Measurements from ENCODE around the gene SLC20A1.

Gene SLC20A1

DNA sequence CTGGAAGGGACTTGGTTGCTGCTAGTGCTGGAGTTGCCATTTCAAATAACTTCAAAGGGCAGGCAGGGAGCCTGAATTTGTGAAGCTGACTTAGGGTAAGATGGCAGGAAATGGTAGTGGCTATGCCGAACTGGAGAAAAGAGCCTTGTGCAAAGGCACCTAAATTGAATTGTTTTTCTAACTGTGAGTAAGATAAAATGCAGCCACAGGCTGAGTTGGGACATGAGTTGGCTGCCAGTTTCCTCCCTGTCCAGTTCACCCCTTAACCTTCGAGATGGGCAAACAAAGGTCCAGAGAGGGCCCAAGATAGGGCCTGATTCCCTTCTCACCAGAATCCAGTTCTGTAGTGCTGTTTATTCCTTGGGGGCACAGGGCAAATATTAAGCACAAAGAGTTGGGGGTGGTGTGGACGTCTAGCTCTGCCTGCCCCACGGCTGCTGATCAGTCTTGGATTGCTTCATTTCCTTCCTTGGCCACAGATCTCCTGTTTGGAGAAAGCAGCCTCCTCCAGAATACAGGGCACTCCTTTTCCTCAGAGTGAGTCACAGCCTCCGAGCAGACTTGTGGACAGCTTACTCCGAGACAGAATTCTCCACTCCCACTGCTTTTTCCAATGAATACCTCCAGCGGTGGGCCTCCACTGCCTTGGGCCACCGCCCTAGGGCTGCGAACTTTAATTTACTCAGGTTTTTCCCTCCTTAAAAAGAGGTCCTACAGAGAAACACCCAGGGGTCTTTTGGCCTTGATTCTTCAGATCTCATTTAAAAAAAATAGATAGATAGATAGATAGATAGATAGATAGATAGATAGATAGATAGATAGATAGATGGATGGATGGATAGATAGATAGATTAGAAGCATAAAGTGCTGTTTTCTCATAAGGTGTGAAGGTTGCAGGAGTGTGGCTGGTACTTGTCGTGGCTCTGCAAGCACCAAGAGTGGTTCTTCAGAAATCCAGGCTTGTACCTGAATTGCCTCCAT is 18.4 kb upstream of the SLC20A1 start:
- no peak for DNase-seq

DNA sequence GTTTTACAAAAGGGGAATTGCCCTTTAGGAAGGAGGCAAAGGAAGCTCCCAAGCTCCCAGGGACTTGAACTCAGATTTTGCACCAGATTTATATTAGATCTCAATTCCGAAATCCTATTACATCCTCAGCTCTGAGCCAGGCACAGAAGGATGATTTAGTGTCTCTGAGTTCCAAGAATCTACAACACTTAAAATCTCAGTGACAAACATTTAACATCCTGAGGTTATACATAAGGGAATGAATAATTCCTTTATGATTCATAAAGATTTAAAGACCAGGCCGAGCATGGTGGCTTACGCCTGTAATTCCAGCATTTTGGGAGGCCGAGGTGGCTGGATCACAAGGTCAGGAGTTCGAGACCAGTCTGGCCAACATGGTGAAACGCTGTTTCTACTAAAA is 16.5 kb upstream of the SLC20A1 start:
- DNase-seq, result no peak

DNA sequence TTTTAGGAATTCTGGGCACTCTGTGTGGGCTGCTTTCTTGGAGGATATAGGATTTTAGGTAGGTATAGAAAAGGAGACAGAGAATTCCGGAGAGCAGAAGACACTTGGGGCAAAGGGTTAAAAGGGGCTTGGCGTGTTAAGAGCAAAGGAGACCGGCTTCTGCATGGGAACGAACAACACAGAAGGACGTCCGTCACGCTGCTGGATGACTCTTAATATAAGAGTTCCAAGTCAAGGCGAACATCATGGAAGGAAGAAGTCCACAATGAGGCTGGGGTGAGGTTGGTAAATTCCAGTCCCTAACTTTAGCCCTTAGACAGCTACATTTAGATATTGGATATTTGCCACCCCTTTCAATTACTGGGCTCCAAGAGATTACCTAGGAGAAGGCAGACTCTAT is 15.9 kb upstream of the SLC20A1 start:
- no peak for DNase-seq

DNA sequence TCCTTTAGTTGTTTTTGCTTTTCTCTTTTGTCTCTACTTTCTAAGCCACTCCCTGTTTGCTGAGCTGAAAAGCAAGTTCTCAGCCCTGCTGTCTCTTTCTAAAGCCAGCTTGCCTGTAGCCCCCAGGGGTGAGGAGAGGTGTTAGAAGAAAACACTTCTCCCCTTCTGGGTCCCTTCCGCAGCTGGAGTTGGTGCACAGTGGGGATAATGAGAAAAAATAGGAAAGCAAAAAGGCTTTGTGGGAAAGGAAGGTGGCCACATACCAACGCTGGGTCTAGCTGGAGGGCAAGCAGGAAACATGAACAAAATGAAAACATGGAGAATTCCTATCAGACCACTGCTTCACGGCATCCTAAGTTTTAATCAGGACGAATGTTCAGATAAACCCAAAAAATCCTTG is 15.5 kb upstream of the SLC20A1 start:
- DNase-seq, result no peak

DNA sequence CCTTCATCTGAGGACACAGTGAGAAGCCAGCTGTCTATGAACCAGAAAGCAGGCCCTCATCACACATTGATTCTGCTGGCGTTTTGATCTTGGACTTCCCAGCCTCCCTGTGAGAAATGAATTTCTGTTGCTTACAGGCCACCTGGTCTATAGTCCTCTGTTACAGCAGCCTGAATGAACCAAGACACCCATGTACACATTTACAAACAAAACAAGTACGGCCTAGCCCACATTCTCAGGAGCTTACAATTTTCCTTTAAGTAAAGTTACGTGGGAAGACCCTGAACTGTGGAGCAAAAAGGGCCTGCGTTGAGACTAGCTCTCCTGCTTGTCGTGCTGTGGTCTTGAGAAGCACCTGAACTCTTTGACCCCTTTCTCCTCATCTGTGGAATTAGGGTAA is 12.0 kb upstream of the SLC20A1 start:
- no peak for DNase-seq

DNA sequence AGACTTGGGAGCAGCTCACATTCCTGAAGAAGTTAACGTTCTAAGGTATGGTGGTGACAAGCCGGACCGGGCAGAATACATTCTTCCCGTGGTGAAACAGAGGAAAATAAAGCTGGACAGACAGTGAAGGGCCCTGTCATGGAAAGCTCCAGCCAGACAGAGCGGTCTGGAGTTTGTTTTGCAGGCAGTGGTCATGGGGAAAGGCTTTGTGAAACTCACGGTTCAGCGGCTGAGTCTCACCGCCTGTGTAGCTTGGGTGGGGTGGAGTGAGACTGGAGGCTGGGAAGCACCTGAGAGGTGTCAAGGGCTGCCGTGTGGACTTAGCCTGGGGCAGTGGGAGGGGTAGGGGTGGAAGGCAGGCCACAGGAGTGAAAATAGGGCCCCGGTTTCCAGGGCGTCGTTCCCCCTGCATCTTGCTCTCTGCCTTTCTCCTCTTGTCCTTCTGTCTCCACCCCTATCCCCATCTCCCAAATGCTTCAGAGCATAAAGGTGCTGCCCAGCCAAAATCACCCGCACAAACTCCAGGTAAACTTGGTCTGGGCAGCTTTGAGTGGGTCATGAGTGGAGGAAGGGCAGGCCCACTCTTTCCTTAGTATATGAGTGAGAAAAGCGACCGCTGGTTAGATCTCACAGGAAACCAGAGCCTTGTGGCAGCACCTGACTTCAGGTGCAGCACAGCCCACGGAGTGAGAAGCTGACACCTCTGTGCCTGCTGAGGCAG is 11.4 kb upstream of the SLC20A1 start:
- no peak for DNase-seq

DNA sequence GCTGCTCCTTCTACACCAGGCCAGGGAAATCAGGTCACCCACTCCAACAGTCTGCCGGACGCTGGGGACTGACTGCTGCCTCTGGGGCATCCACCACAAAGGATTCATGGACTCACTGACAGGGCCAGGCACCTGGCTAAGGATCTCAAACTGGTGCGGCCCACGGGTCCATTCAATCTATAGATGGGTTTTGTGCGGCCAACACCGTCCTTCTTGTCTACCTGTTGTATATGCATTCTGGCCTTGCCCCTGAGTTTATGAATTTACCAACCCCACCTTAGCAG is 10.9 kb upstream of the SLC20A1 start:
- DNase-seq, result no peak

DNA sequence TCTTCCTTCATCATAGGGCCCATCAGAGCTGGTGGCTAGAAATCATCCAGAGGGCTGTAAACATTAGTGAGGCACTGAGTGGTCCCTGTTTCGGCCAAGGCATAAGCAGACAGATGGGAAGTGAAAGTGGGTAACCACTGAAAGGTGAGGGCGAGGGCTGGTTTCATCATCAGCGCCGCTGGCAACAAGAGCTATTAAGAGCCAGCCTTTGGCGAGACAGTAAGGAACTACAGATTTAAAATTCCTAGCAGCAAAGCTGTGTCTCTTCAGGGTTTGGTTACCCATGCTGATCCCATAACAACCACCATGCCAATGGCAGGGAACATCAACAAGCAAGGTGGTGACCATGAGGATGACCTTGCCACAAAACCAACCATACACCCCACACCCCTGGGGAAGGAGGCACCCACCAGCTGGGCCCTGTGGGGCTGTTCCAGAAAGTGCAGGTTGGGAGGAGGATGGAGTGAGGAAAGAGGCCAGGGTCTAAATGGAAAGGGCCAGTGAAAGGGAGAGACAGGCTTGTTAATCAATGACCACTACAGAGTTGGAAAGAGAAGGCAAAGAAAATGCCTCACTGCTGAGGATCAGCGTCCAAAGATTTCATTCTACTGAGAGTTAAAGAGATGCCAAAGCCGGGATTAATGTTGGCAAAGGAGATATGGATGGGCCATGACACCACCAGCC is 9.0 kb upstream of the SLC20A1 start:
- DNase-seq, result no peak

DNA sequence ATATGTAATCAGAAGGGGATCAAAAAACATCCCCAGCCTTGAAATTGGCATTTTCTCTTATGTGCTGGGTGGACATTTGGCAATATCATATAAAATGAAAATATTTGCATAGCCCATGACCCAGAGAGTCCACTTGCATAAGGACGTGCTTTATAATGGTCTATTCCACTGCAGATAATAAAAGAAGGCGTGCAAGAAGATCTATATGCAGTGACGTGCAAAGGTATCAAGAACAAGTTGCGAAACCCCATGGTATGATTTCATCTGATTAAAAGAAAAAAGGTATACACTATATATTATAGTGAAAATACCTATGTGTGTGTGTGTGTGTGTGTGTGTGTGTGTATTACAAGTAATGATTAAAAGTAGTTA is 8.5 kb upstream of the SLC20A1 start:
- DNase-seq, result no peak

DNA sequence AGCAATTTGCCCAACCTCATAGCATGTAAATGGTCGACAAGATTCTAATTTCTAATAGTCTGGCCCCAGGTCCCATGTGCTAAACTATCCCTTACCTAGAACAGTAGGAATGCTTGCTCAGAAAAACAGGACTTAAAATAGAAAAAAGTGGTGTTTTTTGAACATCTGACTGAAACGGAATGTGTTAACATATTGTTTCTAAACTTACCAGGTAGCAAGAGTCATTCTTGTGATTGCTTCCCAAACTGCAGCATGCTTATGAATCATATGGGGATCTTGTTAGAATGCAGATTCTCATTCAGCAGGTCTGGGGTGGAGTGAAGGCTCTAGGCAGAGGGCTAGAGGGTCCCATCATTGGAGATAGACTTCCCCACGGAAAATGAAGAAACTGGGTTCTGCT is 5.8 kb upstream of the SLC20A1 start:
- no peak for DNase-seq

DNA sequence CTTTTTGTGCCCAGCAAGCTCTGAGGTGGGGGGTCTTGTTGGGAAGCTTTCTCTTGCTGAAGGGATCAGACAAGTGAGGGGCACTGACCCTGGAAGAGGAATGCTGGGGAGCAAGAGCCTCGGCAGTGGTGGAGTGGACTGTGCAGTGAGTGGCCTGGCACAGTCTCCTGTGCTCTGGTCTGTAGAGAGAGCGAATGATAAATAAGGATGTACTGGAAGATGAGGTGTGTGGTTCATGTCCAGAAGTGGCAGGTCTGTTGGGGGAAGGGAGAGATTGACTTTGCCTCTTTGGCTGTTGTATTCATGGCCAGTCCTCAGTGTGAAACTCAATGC is 5.3 kb upstream of the SLC20A1 start:
- no peak for DNase-seq

DNA sequence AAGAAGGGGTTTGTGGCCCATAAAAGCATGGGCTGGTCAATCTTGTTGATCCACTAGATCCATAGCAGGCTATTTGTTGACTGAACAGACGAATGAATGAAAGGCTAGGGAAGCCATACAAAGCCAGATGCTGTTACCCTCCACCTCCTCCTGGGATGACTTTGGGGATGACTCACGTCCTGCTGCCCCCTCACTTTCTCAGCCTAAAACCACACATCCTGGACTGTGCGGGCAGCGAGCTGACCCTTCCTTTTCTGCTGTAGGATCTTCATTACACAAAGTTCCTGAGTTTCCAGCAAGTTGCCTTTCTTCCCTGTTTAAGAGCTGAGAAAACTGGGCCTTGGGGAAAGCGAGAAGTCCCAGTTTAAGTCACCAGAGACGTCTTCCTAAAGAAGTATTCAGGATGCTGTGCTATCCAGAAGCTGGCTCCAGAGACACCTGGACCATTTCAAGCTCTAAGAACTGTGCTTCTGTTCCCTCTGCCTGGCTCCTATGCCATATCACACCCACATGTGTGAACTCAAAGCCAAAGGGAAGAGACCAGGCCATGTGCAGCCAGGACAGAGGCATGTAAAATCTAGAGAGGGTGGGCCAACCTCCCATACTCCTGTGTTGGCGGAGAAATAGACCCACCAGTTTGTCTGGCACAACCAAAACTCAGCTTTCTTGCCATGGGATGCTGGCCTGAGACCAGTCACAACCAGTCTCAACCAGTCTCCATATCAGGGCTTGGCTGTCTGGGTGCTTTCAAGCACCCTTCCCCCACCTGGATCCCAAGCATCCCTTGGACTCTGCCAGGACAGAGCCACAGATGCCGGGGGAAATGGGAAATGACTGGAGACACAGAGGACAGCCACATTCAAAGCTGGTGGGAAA is 4.7 kb upstream of the SLC20A1 start:
- no peak for DNase-seq

DNA sequence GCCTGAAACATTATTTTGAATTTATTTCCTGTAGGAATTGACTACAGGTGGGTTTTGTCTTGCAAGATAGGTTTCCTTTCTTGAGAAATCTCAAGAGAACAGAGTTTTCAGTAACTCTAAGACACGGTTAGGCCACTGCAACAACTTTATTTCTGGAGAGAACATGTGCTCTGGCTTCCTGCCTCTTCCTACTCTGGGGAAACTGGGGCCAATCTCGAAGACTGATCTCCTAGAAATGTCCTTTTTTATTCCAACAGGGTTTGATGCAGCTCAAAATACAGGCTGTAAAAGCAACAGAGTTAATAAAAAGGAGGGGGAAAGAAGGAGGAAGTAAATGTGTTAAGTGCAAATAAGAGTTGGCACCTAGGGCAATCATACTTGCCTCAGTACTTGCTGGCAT is 4.0 kb upstream of the SLC20A1 start:
- DNase-seq, result no peak

DNA sequence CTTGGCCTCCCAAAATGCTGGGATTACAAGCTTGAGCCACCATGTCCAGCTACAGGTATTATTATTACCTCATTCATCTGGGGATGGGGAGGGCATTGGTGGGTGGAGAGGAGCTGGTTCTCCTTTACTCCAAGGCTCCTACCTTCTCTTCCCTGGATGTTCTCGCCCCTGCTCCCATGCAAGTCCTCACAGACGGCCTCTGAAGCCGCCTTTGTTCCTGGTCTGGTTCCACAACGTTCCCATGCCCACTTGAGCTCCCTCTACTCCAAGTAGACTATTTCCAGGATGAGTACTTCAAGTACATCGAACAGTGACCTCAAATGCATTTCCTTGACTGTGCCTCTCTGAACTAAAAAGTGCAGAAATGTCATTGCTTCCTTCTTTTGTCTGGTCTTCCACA is 3.2 kb upstream of the SLC20A1 start:
- no peak for DNase-seq

DNA sequence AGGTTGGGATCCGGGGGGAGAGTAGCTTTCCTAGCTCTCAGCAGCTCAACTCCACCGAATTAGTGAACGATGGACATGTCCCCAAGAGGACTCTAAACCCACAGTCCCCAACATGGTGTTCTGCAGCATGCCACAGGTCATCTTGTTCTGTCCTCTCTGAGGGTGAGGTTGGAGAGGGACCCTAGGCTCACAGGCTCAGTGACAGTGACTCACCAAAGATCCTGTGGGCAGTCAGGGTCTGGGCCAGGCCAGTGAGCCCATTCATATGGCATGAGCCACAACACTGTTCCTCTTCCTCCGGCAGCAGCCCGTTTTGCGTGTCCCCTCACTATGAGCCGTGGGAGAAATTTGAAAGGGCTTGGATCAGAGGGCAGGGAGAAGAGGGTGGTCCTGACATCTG is 2.8 kb upstream of the SLC20A1 start:
- DNase-seq, result no peak

DNA sequence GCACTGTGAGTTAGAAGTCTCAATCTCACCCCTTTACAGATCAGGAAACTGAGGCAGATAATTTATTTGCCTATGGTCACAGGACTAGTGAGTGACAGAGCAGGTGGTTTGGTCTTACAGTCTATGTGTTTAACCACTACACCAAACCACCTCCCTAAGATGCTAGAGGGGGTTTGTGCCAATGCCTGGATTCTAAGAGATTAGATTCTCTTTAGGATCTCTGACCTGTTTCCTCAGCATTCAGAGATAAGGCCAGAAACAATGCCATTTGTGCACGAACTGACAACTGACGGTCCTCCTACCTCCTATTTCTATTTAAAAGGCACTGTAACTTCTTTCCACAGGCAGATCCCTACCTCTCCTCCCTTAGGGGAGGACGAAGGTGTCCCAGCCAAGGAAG is 2.3 kb upstream of the SLC20A1 start:
- no peak for DNase-seq

DNA sequence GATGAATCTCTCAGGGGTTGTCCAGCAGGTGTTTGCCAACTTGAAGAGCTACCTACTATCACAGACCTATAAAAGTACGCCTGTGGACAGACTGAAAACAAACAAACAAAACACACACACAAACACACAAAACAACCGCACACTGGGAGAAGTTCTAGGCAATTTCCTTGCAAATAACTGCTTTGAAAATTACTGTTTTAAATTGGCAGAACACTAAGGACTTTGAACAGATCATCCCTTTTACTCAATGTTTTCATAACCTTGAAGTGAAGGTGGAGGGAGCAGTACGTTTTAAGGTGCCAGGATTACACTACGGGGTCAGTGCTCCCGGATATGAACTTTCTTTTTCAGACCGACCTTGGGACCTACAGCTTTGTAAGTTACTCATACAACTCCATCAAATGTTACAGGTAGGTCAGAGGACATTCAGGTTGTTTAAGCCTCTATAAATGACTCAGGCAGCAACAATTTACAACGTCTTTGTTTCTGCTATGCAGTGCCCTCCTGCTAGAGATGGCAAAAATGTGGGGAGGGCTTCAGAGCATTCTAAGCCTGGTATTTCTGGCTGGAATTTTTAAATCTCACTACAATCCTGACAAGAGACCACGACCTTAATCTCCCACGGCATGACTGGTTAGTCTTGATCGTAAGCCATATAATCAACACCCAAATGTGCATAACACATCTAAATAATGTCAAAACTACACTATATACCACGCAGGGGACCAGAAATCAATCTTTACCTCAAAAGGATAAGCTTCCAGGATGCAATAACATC is 1.4 kb upstream of the SLC20A1 start:
- no peak for DNase-seq

DNA sequence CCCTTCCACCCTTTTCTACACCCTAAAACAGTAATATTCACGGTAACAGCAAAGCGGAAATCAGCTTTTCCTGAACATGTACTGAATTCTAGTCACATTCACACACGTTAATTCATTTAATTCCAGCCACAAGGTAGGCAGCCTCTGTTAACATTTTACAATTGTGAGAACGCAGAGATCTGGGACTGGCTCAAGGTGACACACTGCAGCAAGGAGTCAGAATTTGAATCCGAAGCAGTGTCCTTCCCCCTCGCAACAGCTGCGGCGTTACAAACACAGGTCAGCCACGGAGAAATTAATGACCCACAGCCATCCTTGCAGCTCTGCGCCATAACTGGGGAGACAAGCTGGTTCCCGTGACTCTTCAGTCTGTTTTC is 818 bp upstream of the SLC20A1 start:
- DNase-seq, result no peak

DNA sequence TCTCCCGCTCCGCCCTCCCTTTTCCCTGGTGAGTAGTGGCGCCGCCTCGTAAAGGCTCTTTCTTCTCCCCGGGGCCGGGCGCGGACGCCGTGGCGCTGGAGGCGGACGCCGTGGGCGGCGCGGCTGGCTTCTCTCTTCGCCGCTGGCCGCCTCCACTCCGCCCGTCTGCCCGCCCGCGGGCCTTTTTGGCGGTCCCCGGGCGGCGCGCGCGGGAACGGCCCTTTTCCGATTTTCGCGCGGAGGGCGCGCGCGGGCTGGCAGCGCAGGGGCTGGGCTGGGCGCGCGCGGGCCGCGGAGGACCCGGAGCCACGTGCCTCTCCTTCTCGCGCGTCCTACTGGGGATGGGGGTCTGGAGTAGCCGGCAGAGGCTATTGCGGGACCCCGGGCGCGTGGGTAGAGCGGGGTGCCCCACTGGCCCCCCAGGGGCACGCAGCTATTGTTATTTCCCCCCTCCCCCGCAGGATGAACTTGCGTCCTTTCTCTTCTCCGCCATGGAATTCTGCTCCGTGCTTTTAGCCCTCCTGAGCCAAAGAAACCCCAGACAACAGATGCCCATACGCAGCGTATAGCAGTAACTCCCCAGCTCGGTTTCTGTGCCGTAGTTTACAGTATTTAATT is 472 bp downstream of the SLC20A1 start:
- DNase-seq, result no peak

DNA sequence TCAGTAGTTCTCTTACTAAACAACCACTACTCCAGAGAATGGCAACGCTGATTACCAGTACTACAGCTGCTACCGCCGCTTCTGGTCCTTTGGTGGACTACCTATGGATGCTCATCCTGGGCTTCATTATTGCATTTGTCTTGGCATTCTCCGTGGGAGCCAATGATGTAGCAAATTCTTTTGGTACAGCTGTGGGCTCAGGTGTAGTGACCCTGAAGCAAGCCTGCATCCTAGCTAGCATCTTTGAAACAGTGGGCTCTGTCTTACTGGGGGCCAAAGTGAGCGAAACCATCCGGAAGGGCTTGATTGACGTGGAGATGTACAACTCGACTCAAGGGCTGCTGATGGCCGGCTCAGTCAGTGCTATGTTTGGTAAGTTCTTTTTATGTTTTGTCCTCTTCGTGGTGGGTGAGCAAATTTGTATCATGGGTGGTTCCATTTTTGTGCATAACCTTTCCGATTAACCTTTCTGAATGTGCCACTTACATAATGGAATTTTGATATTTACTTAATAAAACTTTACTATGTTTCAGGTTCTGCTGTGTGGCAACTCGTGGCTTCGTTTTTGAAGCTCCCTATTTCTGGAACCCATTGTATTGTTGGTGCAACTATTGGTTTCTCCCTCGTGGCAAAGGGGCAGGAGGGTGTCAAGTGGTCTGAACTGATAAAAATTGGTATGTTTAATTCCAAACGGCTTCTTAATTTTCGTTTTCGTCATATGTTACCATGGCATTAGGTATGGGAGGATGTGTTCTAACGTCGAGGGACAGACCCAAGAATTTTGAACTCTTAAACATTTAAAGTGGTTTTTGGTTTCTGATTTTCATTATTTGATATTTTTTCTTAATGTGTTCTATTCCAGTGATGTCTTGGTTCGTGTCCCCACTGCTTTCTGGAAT is 1.3 kb downstream of the SLC20A1 start:
- no peak for DNase-seq

DNA sequence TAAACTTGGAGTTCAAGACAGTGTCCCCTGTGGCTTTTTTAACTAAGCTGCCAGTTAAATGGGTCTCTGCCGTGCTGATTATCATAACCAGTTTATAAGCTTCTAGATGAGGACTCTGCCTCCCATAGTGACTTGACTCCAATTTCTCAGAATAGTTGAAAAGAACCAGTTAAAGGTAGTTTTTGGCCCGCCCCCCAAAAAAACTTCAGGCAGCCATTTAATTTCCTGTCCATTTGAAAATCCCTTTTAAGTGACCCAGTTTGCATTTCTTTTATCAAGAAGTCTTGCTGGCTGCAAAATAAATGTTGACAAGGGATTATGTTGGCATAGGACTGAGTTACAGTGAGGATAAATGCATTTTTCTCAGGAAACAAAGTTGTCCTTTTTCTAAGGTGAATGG is 2.3 kb downstream of the SLC20A1 start:
- no peak for DNase-seq

All from NCI-H2107 (cell line).